ENCODE results near the gene GTF3C5.
"Not testable (repeated sequence)": the region's sequence is repeated elsewhere in the genome, so short reads cannot be mapped to it uniquely, and the experiment has no call there.

The GTF3C5 gene

GRCh38 chr9:132997591-132997990 is 33.2 kb upstream of the GTF3C5 start:
- no peak for DNase-seq

- not testable (repeated sequence) for DNase-seq
Measured at GRCh38 chr9:132998221-132998620, 32.6 kb upstream of the GTF3C5 start.

- no peak for DNase-seq
Measured at GRCh38 chr9:132998831-132999635, 31.8 kb upstream of the GTF3C5 start.

GRCh38 chr9:133002147-133003070 is 28.4 kb upstream of the GTF3C5 start:
- no peak for DNase-seq

GRCh38 chr9:133003071-133003461 is 27.7 kb upstream of the GTF3C5 start:
- no peak for DNase-seq

- DNase-seq, result no peak
Measured at GRCh38 chr9:133003671-133004090, 27.1 kb upstream of the GTF3C5 start.

GRCh38 chr9:133004091-133004998 is 26.5 kb upstream of the GTF3C5 start:
- no peak for DNase-seq

- DNase-seq, result no peak
Measured at GRCh38 chr9:133004999-133005760, 25.6 kb upstream of the GTF3C5 start.

- DNase-seq, result no peak
Measured at GRCh38 chr9:133005957-133006356, 24.8 kb upstream of the GTF3C5 start.

- DNase-seq, result no peak
Measured at GRCh38 chr9:133006731-133007352, 24.0 kb upstream of the GTF3C5 start.

GRCh38 chr9:133008406-133008805 is 22.4 kb upstream of the GTF3C5 start:
- DNase-seq, result no peak

GRCh38 chr9:133008824-133009223 is 22.0 kb upstream of the GTF3C5 start:
- DNase-seq, result no peak

- no peak for DNase-seq
Measured at GRCh38 chr9:133009906-133010582, 20.8 kb upstream of the GTF3C5 start.

GRCh38 chr9:133014696-133015095 is 16.1 kb upstream of the GTF3C5 start:
- DNase-seq, result no peak

- DNase-seq, result no peak
Measured at GRCh38 chr9:133023117-133023890, 7.5 kb upstream of the GTF3C5 start.

GRCh38 chr9:133026426-133026825 is 4.4 kb upstream of the GTF3C5 start:
- DNase-seq, result no peak

GRCh38 chr9:133027134-133027533 is 3.7 kb upstream of the GTF3C5 start:
- no peak for DNase-seq

GRCh38 chr9:133028221-133028620 is 2.6 kb upstream of the GTF3C5 start:
- DNase-seq, result no peak

GRCh38 chr9:133029994-133030316 is 842 bp upstream of the GTF3C5 start:
- no peak for DNase-seq

- DNase-seq, result no peak
Measured at GRCh38 chr9:133031130-133031422, 279 bp downstream of the GTF3C5 start.
